ENCODE measurements around the gene SARNP.
A peak's percentile ranks its signal among the peaks of the same experiment; 100 is the strongest.

SARNP gene

DNA sequence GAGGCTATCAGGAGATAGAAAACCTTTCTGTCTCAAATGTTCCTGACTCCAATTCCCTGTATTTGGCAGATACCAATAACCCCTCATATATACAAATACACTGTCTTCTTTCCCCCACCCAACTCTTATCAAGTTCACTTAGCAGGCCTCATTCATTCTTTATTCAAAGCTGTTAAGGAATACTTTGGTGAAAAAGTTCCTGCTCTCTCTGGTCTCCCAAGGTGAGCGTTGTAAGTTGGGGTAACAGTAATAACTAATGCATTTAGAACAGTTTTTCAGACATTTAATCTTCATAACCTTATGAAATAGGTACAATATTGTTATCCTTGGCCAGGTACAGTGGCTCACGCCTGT lies 78.5 kb downstream of the SARNP start:
- no peak for DNase-seq

DNA sequence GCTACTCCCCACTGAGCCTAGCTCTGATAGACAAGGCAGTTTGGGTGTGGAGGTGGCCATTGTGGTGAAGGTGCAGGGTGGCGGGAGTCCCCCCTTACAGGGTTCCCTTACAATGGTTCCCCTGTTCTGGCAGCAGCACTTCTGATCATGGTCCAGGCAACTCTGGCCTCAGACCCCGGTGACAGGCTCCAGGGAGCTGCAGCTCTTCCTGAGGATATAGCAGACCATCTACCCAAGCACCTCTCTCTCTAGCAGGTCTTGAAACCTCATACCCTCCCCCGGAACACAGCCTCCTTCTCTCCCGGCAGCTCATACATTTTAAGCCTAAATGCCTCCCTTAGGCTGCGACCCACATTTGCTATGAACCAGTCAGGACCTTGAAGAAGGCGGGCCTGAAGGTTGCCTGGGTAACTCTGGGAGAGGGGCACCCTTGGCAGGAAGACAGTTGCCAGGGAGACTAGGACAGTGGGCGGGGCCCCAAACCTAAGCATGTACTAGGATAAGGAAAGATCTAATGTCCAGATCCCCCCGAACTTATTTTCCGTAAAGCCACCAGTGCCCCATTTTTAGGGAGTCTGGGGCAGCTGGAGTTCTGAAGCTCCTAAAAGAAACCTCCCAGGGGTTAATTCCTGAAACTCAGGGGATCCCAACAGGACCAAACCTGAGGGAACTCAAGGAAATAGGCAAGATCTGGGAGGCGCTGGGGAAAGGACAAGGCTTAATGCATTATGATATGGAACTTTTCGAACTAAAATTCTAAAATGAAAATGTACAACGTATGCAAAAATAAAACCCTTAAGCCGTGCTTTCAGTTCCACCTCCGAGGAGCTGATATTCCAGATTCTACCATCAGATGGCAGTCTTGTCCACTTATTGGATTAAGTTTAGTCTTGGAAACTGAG lies 79.2 kb downstream of the SARNP start:
- peak; percentile 88 for DNase-seq

DNA sequence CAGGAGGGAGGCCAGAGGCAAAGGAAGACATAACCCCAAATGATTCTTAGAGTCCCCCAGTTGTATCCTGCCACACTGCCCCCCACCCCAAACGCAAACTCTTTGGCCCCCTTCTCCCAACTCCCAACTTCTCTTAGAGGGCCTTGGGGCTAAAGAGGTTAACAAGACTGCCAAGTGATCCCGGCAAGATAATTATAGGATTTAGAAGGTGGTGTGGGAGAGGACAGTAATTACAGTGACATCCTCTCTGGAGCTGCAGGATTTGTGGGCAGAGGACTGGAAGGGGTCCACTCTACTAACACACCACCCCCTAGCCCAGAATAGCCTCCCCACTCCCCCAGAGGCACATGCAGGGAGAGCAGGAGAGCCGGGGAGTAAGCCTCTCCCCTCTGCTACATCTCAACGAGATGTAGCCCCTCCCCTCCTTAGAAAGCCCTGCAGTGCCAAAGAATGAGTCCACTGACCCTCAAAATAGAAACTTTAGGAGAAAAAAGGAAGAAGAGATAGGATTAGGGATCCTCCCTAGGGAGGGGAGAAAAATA lies 79.9 kb downstream of the SARNP start:
- peak; percentile 36 for DNase-seq

DNA sequence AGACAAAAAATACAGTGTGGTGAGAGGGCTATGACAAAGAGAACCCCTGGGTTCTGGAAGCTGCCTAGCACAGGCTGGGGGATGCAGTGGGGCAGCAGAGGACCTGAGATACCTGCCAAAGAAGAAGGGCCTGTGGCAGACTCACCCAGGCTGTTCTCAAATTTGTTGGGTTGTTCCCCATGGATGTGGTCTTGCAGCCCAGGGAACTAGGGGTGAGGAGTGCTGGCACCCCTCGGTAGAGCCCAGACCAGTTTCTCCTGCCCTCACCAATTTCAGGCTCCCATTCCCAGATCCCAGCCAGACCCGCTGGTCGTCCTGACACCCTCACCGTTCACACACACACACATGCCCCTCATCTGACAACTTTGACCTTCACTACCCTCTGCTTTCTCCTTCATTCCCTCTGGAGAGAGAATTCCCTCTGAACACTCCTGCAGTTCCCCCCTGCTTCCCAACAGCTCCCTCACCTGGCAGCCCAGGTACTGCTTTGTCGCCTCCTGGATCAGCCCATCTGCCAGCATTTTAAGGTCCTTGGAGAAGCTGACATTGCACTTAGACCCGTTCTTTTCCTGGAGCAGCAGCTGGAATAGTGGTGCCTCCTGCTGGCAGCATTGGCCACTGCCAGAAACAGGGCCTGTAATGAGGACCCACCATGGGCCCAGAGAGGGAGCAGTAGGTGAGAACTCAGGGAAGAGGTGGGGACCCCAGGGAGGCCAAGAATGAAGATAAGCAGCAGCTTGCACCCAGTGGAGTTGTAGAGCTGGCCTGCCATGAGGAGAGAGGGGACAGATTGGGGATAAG lies 80.5 kb downstream of the SARNP start:
- peak; percentile 95 for DNase-seq

DNA sequence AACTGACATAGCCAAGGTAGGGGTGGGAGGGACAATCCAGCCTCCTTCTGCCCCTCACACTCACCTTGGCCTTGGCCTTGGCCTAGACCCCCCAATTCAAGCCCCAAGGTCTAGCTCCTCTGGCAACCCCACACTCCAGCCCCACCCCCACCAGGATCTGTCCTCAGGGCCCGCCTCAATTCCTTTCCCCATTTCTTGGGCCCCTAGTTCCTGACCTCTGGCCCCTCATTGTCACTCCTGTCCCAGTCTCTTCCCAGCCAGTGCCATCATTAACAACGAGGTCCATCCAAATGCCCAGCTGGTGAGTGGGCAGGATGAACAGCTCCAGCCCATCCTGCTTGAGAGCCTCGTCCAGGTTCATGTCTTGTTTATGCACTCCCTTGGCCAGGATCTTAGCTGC lies 81.4 kb downstream of the SARNP start:
- no peak for DNase-seq

DNA sequence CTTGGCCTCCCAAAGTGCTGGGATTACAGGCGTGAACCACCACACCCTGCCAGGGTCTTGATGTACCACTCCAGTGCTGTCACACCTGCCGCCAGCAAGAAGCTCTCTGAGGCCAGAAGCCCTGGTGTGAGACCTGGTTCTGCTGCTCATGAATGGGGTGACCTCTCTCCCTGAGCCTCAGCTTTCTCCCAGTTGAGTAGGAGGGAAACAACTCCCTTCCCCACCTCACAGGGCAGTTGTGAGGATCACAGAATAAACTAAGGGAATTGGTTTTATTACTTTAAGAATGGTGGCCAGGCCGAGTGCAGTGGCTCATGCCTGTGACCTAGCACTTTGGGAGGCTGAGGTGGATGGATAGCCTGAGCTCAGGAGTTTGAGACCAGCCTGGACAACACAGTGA lies 82.9 kb downstream of the SARNP start:
- DNase-seq, result no peak

DNA sequence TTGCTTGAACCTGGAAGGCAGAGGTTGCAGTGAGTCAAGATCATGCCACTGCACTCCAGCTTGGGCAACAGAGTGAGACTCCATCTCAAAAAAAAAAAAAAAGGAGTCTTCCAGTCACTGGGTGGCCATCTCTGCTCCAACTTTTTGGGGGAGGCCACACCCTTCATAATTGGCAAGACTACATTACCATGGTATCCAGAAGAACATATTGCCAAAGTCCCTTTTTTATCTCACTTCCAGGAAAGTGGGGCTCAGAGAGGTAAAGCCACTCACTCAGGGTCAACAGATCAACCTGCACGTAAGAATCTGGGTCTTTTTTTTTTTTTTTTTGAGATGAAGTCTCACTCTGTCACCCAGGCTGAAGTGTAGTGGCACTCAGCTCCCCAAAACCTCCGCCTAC lies 83.7 kb downstream of the SARNP start:
- DNase-seq, result no peak

DNA sequence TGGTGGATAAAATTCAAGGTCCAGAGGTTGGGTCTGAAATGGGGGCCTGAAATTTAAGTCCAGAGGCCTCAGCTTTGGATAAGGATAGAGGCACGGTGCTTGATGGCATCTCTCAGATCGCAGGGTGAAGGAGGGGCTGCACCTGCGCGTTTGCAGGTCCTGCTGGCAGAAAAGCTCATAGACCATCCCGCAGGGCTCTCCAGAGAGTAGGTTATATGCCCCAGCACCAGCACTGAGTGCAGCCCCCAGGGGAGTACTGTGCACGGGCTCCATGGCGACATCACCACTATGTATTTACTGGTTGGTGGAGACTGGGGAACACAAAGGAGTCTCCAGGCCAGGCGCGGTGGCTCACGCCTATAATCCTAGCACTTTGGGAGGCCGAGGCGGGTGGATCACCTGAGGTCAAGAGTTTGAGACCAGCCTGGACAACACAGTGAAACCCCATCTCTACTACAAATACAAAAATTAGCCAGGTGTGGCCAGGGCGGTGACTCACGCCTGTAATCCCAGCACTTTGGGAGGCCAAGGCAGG lies 84.4 kb downstream of the SARNP start:
- no peak for DNase-seq

DNA sequence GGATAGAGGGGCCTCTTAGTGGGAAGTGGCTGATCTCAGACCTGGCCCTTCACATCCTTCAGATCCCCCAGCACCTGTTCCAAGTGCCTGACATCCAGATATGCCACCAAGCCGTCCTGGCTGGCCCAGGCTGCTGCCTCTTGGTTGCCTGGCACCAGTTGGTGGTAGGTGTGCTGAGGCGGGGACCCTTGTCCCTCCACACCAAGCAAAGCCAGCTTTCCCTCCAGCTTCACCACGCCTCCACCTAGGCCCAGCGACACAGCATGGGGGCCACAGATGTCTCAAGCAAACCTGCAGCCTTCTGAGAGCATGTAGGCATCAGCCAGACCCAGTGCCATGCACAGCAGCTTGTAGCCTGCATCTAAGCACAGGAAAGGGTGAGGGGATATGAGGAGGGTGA lies 85.2 kb downstream of the SARNP start:
- DNase-seq, result no peak

DNA sequence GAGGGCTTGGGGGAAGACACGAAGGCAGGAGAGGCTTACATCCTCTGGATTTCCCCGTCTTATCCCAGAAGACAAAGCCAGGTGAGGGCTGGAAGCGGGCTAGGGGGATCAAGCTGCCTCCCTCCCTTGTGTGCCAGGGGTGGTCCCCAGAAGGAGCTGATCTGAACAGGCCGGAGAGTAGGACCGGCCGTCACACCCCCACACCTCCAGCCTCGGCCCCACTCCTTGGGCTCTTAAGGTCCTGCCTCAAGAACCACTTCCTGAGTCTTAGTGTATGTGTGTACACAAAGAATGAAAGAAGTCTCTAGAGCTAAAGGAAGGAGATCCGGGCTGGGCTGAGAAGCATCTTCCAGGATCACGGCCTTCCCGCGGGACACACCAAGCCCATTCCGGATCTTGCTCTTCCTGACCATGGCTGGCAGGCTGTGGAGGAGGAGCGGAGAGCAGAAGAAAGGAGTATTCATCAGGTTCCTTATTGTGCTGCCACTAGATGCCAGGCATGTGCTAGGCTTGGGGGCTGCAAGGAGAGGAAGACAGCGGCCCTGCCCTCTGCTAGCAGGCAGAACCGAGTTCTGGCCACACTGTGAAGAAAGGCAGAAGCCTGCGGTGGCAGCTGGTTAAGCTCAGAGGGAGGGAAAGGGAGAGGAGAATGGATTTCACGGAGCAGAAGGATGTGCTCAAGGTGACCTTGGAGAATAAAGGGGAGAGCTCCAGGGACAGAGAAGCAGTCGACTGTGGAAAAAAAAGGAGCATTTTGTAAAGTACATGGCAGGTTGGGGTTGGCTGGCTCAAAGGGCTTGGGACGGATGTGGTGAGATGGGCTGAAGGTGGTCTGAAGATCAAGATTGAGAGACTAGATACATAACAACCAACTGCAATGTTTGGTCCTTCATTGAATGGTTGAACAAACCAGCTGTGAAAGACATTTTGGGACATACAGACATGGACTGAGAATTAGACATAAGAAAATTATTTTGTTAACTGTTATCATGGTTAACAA lies 87.4 kb downstream of the SARNP start:
- DNase-seq, result peak; percentile 31

DNA sequence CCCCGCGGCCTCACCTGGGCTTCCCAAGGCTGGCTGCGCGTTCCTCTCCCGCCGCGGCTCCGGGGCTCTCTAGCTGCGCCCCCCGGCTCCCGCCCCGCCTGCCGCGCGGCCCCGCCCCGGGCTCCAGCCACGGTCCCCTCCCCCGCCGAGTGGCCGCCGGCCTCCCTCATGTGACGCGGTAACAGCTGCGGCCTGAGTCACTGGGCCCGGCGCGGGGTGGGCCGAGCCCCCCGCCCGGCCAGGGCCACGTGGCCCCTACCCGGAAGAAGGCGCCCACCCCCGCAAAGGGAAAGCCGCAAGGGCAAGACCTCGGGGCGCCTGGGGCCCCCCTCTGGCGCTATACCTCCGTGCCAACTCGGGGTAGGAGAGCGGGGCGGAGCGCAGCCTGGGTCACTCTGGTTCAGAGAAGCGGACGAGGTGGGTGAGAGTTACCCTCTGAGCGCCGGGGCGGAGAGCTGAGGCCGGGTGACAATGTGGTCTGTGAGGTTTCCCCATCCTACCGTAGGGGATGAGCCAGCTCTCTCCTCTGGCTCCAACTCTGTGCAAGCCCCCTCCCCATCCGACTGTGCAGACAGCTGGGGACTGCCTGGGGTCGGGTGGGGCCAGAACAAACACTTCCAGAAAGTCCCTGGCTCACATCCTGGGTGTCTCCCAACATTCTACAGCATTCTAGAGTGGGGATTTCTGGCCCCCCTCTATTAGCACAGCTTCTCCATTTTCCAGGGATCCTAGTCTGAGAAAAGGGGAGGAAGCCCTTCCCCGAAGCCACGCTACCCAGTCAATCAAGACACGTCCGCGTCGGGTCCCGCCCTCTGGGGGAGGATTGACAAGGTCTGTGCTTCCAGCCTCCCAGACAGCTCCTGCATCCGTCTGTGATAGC lies 88.3 kb downstream of the SARNP start, which contains the start of gene CD63:
CD63 (minus strand) TSS at position 71 of the 880 bp plus-strand sequence. CDS start 668 bp downstream, outside the sequence.
- peak; percentile 96 for DNase-seq

DNA sequence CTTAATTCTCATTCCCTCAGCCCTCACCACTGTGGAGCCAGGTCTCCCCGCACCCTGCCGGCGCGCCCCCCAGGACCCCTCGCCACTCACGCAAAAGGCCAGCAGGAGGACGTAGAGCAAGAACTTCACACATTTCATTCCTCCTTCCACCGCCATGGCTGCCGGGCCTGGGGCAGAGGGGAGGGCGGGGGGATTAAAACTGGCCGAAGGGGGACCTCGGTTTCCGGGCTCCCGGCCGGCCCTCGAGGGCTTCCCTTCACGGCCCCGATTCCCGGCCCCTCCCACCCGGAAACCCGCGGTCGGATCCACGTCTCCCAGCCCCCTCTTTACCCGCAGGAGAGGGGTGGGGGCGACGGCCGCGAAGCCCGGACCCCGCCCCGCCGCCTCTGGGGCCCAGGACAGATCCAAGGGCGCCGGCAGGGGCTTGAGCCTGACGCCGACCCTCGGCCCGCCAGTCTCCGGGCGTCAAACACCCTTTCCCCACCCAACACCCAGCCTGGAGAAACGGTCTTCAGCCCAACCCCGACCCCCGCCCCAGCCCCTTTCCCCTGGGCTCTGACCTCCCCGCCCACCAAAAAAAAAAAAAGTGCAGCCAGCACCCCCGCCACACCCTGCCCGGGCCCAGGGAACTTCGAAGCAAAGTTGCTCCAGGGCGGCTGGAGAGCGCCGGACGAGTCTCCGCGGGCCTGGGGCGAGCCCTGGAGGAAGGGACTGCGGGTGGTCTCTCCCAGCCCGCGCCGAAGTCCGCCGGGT lies 89.2 kb downstream of the SARNP start:
- peak; percentile 76 for DNase-seq

DNA sequence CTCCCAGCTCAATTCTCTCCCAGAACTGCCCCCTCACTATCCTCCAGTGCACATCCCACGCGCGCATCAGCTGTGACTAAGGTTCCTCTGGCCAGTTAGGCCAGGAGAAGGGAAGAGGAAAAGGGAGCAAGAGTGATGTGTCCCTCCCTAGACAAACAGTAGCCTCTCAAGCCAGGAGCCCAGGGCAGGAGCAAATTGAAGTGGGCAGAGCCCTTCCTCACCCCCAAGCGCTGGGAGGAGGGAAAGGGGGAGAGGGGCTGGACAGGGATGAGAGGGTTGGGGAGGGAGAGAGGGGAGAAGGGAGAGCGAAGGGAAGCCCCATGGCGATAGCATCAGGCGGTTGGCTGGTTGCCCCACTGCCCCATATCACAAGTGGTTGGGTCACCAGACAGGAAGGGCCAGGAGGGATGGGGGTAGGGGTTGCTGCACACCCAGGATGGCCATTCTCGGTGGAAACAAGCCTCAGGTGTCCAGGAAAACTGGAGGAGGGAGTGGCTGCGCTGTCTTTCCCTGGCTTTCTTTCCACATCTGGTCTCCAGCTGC lies 89.8 kb downstream of the SARNP start:
- DNase-seq, result peak; percentile 77

DNA sequence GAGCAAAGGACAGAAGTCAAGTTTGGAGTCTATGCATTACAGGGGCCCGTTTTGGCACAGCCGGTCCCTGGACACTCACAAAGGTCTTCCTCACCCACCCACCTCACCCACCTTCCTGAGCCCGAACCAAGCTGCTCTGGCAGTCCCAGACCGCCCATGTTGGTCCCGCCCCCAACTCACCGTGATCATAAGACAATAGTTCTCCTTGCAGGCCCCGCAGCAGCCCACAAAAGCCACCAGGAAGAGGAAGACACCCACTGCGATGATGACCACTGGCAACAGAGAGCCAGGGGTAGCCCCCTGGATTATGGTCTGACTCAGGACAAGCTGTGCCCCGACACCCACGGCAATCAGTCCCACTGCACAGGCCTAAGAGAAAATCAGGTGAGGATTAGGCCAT lies 90.6 kb downstream of the SARNP start:
- no peak for DNase-seq

DNA sequence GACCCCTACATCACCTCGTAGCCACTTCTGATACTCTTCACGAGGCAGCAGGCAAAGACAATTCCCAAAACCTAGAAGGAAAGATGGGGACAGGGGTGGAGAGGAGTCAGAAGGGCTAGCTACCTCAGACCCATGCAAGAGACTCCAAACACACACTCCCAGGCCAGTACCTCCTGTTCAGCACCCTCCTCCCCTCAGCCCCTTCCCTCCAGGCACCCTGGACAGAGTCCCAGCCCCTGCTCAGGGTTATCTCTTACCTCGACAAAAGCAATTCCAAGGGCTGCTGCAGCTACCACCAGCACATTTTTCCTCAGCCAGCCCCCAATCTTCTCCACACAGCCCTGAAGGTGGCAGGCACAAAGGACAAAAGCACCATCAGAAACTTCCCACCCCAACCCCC lies 92.0 kb downstream of the SARNP start:
- DNase-seq, result no peak

DNA sequence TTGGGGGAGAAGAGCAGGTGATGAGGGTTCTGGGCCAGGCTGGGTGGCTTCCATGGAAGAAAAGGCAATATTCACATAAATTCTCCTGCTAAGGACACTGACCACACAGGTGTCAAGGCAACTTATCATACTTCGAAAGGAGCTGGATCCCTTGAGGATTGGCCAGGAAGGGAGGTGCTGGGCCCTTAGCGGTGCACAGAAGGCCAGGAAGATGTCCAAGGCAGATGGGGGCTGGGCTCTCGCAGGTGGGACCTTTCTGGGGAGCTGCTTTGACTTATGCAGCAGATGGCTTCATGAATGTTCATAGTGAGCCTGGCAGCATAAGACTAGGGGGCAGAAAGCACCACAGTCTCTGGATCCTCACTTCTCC lies 92.6 kb downstream of the SARNP start:
- DNase-seq, result no peak

DNA sequence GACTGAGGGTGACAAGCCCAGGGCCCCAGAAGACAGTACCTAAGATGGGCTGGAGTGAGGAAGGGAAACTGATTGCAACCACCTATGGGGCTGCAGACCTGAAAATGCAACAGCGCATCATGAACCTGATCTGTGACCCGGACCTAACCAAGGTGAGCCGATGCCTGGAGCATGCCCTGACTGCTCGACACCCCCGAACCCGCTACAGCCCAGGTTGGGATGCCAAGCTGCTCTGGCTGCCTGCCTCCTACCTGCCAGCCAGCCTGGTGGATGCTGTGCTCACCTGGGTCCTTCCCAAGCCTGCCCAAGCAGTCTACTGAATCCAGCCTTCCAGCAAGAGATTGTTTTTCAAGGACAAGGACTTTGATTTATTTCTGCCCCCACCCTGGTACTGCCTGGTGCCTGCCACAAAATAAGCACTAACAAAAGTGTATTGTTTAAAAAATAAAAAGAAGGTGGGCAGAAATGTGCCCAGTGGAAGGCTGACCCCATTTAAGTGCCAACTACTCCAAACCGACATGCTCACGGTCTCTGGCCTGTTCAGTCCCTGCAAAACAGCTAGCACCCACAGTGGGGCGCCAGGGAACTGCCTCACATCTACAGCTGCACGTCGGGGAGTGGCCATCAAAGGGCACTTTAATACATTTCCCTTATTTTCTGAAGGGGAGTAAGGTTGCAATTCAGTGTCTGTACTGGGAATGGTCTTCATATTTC lies 93.1 kb downstream of the SARNP start:
- peak; percentile 85 for DNase-seq

DNA sequence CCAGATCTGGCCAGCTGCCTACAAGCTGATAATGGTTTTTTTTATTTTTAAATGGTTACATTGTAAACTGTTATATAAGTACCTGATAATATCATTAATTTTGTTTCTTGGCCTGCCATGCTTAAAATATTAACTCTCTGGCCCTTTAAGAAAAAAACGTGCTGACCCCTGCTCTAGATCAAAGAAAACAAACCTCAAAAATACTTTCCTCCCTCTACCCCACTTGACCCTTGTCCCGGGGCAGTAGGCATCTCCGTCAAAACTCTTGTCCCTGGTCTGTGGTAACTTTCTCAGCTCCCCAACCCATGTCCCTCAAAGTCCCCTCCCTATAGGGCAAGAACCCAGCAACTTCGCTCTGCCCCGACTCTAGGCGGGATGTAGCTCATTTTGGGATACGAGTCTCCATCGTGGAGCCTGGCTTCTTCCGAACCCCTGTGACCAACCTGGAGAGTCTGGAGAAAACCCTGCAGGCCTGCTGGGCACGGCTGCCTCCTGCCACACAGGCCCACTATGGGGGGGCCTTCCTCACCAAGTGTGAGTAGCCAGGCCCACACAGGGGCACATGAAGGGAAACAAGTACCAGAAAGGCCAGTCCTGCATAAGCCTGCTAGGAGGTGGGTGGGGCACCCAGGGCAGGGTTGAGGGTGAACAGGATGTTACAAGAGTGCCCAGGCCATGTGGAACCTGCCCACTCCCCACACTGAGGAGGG lies 93.9 kb downstream of the SARNP start:
- DNase-seq, result no peak

DNA sequence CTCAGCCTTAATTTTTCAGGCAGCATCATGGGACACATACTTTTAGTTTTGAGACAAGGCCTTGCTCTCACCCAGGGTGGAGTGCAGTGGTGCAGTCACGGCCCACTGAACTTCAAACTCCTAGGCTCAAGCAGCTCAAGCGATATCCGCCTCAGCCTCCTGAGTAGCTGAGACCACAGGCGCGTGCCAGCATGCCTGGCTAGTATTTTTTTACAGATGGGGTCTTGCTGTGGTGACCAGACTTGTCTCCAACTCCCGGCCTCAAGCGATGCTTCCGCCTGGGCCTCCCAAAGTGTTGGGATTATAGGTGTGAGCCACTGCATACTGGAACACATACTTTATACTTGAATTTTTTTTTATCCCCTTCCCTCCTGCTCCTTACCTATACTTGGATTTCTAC lies 94.6 kb downstream of the SARNP start:
- DNase-seq, result no peak

Measured in DMS53 (cell line).